Measurements from ENCODE around the gene NUDT16. TPM values are rescaled to one million over a fixed set of nuclear protein-coding genes. Genes with fewer than 3 reads are reported as not detected.
"Not testable (repeated sequence)": the region's sequence is repeated elsewhere in the genome, so short reads cannot be mapped to it uniquely, and the experiment has no call there.

The NUDT16 gene
- polyA plus RNA-seq (ENCODE audit: insufficient read length in 4 of 4): 10 to 100 TPM; 21.8 to 42.6 (median 40.7) TPM

DNA sequence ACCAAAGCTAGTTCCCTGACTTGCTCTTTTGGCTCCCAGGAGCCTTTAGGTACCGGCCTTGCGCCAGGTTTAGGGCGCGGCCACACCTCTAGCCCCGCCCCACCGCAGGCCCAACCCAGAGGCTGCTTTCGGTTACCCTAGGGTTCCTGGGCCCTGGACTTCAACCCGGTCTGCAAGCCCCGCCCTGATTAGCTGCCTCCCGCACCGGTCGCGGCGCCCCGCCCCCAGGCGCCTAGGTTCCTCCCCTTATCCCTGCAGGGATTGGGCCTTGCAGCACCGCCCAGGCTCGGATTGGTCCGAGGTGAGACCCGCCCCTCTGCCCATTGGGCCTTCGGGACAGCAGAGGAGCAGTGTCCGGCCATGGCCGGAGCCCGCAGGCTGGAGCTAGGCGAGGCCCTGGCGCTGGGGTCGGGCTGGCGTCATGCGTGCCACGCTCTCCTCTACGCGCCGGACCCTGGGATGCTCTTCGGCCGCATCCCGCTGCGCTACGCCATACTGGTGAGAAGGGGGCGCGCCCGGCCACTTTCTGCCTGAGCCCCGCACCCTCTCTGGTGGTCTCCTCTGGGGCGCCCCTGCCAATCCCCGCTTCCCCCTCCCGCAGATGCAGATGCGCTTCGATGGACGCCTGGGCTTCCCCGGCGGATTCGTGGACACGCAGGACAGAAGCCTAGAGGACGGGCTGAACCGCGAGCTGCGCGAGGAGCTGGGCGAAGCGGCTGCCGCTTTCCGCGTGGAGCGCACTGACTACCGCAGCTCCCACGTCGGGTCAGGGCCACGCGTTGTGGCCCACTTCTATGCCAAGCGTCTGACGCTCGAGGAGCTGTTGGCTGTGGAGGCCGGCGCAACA, at the start of gene NUDT16:
Gene NUDT16, plus strand, starts transcription at position 330 of the 847 bp plus-strand sequence. Its CDS starts 31 bp downstream, at position 361.
- peak; percentile 92 to 95 (median 95) for DNase-seq (ENCODE audit: low read depth in 4 of 4, low spot score in 3 of 4)

DNA sequence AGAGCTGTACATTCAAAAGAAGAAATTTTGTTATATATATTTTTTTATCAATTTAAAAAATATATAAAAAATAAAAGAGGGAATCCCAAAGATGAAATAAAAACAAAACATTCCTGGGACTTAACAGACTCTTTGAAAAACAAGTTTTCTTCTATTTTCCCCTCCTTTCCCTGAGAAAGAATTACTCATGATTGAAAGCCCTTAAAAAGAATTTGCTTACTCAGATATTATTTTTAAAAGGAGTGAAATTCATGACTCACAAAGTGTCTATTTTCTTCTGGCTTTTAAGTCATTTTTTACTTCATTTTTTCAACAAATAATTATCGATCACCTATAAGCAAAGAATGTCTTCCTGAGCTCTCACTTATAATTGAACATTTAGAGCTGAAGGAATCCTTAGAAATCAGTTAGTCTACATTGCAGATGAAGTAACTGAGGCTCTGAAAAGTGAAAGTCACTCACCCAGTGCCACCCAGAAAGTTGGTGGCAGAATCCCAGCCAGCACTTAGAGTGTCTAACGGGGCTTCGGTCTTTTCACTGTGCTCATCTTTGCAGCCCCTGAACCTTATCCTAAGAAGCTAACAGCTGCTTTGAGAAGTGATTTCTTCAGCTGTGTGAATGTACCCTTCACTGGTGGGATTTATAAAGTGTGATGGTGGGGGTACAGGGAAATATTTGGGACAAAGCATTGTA, 42.5 kb upstream of the NUDT16 start:
- no peak for DNase-seq (ENCODE audit: low read depth in 4 of 4, low spot score in 3 of 4)

DNA sequence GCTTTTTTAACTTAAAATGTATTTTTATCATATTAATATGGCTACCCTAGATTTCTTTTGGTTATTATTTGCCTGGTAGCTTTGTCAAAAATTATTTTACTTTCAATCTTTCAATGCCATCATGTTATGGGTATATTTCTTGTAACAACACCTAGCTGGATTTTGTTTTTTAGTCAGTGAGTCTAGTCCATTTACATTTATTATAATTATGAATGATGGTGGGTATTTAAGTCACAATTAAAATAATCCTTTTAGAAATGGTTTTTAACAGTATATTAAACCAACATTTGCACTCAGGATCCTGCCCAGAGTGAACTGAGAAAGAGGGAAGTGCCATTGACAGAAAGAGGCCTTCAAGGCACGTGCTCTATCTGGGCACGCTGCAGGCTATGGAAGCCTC, 39.8 kb upstream of the NUDT16 start:
- no peak for DNase-seq (ENCODE audit: low read depth in 4 of 4, low spot score in 3 of 4)

DNA sequence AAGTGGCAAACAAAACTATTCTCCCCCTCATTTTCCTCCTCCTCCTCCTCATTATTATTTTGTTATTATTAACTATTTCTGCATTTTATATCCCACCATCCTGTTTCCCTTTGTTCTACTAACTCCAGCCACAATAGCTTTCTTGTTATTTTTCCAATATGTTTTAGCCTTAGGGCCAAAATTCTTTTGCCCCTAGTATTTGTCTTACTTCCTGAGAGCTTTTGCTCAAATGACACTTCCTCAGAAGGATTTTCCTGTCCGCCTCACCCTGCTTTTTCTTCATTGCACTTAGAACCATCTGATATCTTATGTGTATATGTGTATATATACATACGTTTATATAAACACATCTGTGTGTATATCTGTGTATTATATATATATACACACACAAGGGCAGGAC, 32.7 kb upstream of the NUDT16 start:
- no peak for DNase-seq (ENCODE audit: low read depth in 4 of 4, low spot score in 3 of 4)

DNA sequence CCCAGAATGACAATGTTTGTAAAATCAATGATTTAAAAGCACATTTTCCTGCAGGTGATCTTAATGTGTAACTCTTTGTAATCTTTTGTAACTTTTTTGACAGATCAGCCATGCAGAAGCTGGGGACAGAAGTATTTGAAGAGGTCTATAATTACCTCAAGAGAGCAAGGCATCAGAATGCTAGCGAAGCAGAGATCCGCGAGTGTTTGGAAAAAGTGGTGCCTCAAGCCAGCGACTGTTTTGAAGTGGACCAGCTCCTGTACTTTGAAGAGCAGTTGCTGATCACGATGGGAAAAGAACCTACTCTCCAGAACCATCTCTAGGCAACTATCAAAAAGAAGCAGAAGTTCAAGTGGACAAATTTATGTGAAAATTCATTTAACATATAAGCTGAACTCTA, 32.1 kb upstream of the NUDT16 start:
- no peak for DNase-seq (ENCODE audit: low read depth in 4 of 4, low spot score in 3 of 4)

DNA sequence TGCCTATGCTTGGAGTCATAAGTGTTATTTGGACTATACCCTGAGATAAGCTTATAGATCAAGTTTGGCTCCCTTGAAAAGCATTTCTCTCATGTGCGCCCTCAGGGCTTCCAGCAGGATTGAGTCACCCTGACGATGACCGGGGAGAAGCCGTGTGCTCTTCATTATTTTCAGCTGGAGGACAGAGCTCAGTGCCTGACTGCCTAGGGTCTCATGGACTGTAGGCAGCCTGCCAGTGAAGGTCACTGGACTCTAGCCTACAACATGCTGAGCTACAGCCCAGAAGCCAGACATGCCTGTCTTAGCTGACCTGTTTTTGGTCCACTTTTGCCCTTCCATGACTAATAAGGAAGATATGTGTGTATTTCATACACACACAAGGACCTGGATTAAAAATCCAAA, 31.6 kb upstream of the NUDT16 start:
- DNase-seq (ENCODE audit: low read depth in 4 of 4, low spot score in 3 of 4): no peak

DNA sequence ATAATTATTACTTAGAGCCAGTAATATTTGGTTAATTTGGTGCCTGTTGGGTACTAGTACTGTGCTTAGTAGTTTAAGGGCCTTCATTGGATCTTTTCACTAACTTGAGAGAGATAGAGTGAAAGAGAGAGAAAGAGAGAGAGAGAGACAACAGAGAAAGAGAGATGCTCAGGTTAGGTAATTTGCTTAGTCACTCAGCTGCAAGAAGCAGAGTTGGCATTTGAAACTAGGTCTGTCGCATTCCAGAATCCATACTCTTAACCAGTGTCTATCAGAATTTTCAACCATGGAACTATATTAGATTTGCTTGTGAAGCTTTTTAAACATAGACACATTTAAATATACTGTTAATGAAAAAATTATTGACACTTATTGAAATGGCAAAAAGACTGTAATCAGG, 31.1 kb upstream of the NUDT16 start:
- DNase-seq (ENCODE audit: low read depth in 4 of 4, low spot score in 3 of 4): no peak

DNA sequence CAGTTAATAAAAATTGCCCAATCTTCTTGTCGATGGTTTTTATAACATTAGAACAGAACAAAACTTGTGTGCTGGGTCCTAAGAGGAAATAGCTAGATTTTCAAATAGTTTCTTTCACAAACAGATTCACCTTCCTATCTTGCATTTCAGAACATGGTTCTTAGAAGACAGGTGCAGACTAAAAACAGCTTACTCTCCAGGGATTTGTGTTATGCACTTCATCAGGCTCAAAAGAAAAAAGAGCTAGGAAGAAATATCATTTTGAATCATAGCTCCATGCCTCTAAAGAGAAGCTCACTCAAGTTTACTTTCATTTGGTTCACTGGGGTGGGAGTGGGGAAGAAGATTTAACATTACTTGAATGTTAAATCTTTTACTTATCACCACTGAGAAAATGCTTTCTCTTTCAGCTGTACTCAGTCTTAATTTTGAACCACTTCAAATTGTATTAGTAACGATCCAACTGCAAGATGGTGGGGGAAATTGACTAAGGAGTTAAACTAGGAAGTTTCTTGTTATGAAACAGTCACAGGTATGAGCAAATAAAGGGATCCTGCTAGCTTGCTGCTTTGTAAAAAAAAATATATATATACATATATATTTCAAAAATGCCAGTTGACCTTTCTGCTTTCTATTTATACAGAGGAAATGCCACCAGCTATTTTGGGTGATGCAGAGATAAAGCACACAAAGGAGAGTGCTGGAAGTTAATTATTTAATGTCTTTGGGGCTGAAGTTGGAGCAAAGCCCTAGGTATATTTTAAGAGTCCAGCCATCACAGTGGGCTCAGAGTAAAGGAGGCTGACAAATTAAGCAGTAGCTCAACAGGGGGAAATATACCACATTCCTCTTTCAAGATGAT, 28.3 kb upstream of the NUDT16 start:
- DNase-seq (ENCODE audit: low read depth in 4 of 4, low spot score in 3 of 4): peak in 1 of 4 donors; percentile 14

DNA sequence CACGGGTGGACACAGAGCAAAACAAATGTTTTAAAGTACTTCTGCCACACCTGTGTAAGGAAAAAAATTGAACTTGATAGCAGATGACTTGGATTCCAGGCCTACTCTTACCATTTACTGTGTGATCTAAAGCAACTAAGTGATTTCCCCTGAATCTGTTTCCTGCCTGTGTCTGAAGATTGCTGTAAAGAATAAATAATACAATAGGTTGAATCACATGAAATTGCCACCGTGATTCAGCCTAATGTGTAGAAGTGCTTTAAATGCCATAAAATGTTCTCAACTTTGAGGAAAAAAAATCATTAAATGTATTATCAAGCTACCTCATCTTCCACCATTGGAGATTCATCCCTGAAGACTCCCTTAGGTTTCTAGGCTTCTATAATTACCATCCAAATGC, 27.6 kb upstream of the NUDT16 start:
- DNase-seq (ENCODE audit: low read depth in 4 of 4, low spot score in 3 of 4): no peak

DNA sequence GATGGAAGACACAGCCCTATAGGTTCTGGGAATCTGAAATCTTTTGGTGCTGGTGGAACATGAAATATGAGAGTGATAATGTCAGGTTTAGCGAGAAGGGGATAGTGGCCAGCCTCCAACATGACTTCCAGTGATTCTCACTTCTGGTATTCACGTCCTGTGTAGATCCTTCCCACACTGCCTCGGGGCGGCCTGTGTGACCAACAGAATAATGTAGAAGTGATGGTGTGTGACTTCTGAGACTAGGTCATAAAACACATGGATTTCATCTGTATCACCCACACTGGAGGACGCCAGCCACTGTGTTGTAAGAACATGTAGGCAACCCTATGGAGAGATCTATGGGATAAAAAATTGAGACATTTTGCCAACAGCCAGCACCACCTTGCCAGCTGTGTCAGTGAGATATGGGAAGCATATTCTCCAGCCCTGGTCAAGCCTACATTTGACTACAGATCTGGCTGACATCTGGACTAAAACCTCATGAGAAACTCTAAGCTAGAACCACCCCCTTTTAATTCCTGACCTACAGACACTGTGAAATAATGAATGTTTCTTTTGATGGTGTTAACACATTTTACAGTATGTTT, 25.5 kb upstream of the NUDT16 start:
- DNase-seq (ENCODE audit: low read depth in 4 of 4, low spot score in 3 of 4): no peak

DNA sequence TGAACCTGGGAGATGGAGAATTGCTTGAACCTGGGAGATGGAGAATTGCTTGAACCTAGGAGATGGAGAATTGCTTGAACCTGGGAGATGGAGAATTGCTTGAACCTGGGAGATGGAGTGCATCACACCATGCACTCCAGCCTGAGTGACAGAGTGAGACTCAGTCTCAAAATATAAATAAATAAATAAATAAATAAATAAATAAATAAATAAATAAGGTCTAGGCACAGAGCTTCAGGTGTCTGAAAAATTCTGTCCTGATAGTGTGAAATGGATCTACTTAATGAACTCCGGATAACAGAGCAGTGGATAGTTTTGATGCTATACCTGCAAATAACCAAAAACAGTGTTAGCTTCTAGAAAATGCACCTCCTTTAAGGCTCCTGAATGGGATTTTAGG, 24.3 kb upstream of the NUDT16 start:
- DNase-seq (ENCODE audit: low read depth in 4 of 4, low spot score in 3 of 4): no peak

DNA sequence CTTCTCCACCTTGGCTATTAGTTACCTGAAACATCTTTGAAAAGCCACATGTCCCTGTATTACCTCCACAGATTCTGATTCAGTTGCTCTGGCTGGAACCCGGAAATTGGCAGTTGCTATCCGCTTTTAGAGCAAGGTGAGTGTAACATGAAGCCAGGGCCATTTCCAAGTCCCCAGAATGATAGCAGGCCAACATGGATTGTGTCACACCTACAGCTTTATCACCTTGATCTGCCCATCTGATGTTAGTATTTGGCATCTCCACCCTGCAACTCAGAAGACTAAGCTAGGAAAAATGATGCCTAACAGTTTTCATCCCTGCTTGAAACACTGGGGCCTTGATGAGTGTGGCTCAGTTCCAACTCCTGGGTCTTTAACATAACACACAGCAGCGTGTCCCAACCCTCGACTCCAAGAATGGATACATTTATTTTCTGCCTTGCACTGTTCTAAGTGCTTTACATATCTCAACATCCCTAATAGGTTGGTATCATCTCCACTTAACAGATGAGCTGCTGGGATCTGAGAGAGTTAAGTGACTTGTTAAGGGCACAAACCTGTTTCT, 21.3 kb upstream of the NUDT16 start:
- DNase-seq (ENCODE audit: low read depth in 4 of 4, low spot score in 3 of 4): no peak

DNA sequence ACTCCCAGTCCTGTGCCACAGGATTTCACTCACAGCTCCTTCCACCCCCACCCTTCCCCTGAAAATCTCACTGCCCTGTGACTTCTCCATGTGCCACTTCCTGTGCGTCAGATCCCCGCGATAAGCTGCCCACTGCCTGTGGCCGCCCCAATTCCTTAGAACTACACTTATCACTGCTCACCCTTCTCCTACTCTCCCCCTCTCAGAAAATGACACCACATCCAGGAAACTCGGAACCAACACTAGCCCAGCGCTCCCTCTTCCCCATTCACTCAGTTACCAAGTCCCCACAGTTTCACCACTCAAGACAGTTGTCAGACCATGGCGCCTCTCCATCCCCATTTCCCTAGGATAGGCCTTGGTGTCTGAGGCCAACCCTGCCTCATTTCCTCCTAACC, 20.5 kb upstream of the NUDT16 start:
- not testable (repeated sequence) for DNase-seq (ENCODE audit: low read depth in 4 of 4, low spot score in 3 of 4)

DNA sequence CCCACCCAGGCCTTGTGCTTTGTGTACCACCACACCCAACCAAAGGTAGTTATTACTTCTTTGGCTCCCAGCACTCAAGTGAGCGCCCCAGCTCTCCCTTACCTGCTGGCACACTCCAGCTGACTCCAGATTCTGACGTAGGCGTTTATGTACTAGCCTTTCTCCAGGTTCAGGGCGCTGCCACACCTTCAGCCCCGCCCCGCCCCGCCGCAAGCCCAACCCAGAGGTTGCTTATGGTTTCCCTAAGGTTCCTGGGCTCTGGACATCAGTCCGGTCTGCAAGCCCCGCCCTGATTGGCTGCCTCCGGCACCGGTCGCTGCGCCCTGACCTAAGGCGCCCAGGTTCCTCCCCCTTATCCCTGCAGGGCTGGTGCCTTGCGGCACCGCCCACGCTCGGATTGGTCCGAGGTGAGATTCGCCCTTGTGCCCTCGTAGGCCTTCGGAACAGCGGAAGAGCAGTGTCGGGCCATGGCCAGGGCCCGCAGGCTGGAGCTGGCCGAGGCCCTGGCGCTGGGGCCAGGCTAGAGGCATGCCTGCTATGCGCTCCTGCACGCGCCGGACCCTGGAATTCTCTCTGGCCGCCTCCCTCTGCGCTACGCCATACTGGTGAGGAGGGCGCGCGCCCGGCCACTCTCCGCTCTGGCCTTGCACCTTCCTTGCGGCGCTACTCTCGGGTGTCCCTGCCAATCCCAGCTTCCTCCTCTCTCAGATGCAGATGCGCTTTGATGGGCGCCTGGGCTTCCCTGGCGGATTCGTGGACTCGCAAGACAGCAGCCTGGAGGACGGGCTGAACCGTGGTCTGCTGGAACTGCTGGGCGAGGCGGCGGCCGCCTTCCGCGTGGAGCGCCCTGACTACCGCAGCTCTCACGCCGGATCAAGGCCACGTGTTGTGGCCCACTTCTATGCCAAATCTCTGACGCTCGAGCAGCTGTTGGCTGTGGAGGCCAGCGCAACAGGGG, 19.8 kb upstream of the NUDT16 start:
- peak; percentile 30 to 46 (median 38) for DNase-seq (ENCODE audit: low read depth in 4 of 4, low spot score in 3 of 4)

DNA sequence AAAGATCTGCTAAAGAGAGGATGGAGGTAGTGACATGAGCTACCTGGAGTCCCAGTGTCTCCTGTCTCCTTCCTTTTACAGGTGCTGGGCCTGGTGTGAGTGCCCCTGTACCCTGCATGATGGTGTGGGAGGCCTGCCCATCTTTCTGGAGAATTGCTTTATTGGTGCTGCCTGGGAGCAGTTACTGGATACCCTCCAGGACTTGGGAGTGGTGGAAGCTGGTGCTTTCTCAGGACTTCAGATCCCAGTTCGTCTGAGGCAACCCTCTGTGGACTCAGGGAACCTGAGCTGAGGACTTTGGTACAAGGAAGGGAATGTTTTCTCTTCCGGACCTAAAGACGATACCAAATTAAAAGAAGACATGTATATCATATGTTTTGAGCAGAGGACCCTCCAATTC, 18.3 kb upstream of the NUDT16 start:
- DNase-seq (ENCODE audit: low read depth in 4 of 4, low spot score in 3 of 4): no peak

DNA sequence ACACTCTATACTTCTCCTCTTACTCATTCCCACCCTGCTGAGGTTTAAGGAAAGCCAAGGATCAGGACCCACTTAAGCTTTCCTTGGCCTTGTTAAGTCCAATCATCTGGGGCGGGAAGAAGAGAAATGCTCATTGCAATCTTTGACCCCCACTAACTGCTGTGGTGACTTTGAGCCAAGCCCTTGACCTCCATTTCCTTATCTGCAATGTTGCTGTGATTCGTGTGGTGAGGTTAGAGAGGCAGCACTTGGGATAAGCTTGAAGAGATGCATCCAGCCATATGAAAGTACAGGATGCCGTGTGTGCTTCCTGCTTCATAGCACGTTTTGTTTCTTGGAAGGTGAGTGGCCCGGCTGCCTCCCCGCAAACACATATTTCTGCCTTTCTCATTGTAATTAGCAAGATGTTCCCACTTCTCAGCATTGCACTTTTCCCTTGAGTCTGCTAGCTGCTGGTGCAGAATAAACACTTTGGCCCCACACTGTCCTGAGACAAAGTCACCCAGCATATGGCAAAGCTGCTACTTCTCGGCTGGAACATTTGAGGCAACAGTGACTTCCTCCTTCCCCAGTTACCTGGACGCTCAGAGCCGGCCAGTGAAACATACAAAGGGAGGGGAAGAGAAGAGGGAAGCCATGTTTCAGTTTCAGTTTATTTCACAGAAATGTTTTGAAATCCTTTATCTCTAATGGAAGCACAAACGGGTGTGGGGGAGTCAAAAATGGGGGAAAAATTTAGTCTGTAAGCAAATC, 10.5 kb upstream of the NUDT16 start:
- DNase-seq (ENCODE audit: low read depth in 4 of 4, low spot score in 3 of 4): no peak

DNA sequence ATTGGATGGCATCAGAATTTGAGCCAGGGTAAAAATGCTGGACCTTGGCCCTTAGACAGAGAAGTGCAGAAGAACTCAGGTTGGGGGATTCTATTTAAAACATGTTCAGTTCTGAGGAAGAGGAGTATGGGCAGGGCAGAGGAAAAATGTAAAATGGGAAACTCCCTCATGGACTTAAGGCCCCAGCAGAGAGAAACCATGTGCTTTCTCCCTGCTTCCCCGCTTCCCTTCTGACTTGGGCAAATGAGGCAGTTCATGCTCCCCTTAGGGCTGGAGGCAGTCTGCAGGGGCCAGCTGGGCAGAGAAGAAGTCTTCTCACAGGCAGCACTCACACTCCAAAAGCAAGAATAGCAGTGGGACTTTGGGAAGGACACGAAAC, 9.9 kb upstream of the NUDT16 start:
- DNase-seq (ENCODE audit: low read depth in 4 of 4, low spot score in 3 of 4): no peak

DNA sequence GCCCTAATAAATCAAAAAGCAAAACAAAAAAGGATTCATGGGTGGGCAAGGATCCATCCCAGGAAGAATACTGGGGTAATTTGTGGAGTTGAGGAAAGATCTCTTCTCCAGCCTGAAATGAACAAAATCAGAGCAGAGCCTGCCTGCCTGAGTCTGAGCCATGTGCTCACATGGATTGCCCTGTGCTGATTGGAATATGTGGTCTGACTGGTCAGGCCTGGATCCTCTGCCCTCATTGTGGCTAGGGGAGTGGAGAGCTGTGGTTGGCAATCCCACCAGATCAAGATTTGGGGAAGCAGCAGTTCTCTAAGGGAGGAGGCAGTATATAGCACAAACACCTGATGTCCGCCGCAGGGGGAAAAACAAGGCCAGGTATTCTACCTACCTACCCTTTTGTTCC, 6.8 kb upstream of the NUDT16 start:
- DNase-seq (ENCODE audit: low read depth in 4 of 4, low spot score in 3 of 4): no peak

Data from left renal pelvis (tissue), 4 donors.